Stimulated activated CD4-positive, alpha-beta T cell treated with anti-CD3 and anti-CD28 coated beads, TNF-alpha, amount 100 ng/mL, for 48 hours (primary cell): ENCODE results near the gene COL3A1.

Source experiments
- DNase-seq, 3 donors: peaks; one replicate each; pipeline ENCODE4 v3.0.0-alpha.2; 2020; ENCODE audit warnings: low read depth in 3 of 3

The COL3A1 gene

DNA sequence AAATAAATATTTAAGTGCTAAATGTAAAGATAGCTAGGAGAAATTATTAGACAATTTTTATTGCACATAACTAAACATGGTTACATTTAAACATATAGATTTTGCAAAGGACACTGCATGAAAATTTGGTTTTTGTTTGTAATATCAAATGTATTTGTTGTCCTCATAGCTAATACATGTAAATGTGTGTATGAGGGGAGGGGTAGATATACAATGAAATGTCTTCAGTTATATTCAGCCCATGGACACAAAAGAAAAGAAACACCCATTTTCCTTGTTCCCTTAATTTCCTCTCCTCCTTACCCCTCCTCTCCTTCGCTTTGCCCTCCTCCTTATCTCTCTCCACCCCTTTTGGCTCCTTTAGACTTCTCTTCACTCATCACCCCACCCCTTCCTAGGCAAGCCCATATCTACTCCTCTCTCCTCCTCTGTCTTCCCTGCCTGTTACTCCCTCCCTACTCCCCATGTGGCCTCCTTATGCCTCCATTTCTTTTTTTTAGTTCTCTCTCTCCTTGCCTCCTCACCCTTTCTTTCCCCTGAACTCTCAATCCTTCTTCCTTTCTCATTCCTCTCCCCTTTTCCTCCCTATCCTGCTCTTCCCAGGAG is 1.4 kb downstream of the COL3A1 start:
- no peak for DNase-seq

DNA sequence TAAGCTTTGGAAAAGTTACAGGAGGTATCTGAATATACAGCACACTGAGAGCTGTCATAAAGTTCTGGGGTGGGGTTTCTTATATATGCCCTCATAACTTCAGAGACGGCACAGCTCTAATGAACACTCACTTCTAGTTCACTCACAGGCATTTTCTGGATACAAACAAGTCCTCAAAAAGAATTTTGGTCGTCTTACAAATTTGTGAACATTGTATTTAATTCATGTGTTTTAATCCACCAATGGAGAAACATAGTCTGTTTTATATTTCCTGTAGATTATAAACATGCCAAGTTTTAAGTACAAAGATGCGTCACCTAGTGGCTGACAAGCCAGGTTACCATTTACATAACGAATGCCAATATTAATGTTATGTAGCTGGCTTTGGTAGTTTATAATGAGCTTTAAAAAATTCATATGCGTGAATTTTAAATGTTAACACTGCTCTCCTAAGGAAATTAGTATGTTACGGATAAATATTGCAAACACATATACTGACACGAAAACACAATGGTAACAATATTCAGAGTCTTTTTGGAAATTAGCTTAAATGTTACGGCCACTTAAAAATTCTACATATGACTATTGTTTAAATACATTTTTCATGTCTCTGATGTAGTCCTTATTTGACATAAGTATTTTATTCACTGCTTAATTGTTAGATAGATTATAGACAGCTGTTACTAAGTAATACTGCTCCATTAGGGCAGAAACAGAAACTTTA is 2.5 kb downstream of the COL3A1 start:
- DNase-seq: no peak

DNA sequence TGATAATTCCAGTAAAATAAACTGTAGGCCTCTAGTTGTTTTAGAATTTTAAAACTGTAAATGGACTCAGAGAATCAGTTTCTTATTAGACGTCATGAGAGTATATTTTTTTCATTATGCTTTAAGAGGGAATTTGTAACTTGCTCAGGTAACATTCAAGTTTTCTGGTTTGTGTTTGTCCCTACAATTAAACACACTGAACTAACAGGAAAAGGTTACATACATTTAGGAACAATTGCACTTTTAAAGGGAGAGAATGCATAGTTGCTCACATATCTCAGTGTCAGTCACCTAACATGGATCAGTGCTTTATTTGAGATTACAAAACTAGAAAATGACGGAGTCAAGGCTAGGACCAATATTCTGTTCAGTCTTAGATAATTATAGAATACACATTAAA is 3.1 kb downstream of the COL3A1 start:
- no peak for DNase-seq

DNA sequence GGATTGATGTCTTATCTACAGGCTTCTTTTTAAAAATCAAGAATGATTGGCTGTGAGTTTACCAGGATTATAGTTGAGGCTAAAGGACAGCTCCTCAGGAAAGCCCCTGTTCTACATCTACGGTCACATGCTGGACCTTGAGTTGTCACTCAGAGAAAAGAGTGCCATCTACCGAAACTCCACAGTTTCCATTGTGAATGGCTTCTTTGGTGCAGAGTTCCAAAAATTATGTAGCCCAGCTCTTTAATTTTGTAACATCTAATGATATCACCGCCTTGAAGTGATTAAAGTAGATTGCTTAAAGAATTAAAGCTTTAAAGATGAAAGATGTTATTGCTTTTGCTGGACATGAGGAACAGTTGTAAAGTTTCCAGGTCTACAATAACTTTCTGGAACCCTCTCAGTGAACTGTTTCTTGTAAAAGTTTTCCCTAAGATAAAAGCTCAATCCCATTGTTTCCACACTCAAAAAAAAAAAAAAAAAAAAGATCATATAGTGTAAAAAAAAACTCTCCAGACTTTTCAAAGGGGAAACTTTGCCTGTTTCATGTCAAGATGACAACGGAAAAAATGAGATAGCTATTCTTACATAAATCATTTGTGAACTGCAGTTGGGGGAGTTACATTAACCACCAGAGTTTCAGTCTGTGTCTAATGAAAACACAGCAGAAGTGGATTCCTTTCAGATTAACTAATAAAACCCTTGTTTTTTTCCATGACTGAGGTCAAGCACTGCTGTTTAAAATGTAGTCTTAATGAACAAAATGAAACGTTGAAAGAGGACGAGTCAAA is 4.3 kb downstream of the COL3A1 start:
- no peak for DNase-seq

DNA sequence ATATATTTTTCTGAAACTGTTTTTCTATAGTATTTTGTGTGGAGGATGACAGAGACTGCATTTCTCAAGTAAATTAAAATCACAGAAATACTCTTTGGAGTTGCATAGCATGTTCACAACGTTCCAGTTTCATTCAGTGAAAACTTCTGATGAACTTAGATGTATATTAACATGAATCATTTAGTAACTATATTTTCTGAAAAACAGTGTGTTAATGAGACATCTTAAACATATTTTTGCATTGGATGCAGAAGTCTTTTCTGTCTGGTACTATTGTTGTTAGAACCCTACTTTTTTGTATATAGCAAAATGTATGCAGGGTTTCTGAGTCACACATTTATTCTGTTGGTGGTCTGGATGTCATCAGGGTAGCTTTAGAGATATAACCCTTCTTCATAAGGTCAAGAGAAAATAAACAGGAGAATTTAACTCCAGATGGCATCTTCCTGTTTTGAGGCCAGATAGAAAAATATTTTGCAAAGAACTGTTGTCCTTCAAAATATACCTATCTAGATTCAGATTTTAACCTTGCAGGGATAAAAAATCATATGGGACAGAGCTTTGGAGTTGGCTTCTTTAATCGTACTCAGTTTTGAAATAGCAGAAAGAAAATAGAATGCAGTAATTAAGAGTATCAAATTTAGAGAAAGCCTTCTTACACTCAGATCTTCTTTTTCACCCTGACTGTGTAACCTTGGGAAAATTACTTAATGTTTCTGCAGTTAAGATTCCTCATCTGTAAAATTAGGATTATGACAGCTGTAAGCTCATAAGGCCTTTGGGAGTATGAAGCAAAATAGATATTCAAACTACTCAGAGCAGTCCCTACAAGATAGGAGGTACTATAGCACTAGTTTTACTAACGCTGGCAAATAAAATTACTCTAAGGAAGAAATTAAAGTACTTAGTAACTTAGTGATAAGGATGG is 5.3 kb downstream of the COL3A1 start:
- no peak for DNase-seq

DNA sequence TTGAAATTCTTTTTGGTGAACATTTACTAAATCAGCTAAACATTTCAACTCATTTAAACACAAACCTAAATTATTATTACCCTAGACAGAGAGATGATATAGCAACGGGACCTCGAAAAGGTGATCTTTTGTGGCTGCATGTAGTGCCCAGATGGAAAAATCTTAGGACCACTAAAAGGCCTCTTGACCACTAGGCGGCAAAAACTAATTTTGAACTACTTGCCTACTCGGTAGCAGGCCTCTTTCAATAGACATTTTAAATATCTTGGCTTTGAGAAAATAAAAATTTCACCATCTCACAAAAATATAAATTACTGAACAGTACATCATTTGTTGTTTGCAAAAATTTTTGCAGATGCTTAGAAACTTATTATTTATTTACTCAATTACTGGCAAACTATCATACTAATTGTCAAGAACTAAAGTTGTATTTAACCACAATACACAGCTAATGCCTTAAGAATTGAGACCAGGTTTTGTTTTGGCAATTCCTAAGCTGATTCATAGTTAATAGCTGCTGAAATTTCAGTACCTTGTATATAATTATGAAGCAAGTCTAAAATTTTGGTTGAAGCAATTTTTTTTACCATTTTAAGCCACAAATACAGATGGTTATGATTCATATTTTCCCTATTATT is 9.4 kb downstream of the COL3A1 start:
- DNase-seq: no peak

DNA sequence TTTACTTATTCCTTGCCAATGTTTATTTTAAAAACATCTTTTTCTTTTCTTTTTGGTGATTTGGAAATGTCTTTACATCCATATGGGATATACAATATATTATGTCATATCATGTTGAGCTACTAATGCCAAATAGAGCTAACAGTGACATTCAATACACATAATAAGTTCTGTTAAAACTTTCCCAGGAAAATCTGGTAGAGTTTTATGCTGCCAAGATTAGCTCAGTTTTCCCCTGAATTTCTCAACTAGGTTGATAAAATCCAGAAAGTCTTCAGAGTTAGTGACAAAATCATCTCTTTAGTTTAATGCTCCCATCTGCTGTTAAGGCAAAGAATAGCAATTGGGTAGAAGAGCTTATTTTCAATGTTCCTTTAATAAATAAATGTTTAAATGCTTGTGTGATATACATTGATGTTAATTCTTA is 9.9 kb downstream of the COL3A1 start:
- no peak for DNase-seq

DNA sequence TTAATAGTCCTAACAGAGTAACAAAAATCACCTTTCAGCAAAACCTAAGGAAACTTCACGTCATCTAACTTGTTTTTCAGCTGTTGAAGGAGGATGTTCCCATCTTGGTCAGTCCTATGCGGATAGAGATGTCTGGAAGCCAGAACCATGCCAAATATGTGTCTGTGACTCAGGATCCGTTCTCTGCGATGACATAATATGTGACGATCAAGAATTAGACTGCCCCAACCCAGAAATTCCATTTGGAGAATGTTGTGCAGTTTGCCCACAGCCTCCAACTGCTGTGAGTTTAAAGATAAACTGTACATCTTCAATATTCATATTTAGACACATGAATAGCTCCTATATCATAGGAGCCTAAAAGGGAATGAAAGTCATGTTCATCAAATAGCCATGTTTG is 10.5 kb downstream of the COL3A1 start:
- no peak for DNase-seq

DNA sequence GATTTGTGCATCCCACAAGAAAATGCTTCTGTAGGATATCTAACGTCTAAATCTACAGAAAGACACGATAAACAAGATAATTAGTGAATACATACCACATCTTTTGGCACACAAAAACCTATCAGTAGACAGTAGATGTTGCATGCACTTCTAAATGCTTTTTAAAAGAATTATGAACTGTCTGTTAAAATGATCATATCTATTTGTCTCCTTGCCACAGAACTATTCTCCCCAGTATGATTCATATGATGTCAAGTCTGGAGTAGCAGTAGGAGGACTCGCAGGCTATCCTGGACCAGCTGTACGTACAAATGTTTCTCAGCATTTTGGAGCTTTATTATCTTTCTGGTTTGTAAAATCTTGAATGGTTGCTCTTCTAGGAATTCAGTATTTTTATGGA is 12.7 kb downstream of the COL3A1 start:
- no peak for DNase-seq

DNA sequence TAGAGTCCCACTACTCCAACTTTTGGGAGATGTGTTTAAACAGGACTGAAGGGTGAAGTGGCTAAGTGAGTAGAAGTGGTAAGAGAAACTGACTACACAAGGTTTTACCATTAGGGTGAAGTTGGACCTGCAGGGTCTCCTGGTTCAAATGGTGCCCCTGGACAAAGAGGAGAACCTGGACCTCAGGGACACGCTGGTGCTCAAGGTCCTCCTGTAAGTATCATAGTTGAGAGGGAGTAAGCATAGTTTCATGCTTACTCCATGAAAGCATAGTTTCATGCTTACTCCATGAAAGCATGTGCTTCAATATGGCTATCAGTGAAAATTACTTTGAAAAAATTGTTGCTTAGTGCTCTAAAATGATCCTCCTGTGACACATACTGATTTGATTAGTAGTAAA is 19.1 kb downstream of the COL3A1 start:
- DNase-seq: no peak

DNA sequence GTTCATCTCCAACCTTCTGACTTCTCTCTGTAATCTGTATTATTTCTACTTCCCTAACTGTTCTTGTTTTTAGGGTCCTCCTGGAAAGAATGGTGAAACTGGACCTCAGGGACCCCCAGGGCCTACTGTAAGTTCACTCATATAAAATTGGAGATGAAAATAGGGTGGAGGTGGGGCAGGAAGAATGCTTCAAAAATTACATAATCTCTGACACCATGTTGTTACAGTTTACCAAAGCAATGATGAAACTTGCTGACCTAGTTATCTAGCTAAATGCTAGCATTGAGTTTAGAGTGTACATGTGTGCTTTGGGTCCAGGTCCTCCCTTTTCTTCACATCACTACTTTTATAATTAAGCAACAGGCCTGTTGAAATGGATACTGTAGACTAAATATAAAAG is 23.1 kb downstream of the COL3A1 start:
- no peak for DNase-seq

DNA sequence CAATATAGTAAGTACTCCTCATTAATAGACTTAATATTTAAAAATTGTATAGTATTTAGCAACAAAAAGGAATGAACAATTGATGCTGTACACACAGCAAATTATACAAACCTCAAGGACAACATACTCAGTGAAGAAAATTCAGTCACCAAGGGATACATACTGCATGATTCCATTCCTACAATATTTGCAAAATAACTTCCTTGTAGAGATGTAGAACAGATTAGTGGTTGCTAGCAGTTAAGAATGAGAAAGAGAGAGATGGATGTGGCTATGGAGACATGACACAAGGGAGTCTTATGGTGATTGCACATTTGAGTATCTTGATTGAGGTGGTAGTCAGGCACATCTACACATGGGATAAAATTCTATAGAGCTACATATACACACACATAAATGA is 26.0 kb downstream of the COL3A1 start:
- DNase-seq: no peak

DNA sequence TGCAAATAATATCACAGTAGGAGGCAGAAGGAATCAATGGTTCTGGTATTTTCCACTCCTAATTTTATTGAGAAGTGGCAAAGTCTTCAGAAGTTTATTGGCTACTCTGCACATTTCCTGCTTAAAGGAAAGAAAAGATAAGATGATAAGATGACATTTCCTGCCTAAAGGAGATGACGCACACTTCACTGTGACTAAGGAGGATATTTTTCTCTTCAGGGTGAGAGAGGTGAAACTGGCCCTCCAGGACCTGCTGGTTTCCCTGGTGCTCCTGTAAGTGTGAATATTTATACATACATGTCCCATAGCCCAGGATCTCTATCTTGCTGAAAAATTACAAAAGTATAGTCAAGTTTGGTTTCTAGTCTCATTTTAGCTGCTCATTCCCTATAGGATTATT is 27.9 kb downstream of the COL3A1 start:
- DNase-seq: no peak

DNA sequence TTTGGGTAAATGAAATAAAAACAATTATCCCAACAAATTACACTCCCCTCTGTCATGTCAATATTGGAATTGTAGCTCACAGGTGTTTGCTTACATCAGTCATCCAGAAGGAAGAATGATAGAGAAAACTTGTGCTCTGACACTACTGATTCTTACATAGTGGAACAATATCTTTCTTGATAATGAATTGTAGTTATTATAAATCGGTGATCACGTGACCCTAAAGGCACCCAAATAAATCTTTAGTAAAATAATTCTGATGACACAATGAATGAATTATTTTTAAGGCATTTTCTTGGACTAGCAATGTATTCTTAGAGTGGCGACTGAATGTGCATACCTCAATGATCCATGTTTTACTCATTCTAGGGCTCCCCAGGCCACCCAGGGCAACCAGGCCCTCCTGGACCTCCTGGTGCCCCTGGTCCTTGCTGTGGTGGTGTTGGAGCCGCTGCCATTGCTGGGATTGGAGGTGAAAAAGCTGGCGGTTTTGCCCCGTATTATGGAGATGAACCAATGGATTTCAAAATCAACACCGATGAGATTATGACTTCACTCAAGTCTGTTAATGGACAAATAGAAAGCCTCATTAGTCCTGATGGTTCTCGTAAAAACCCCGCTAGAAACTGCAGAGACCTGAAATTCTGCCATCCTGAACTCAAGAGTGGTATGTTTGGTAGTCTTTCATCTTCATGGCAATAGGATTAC is 34.5 kb downstream of the COL3A1 start:
- DNase-seq: no peak

DNA sequence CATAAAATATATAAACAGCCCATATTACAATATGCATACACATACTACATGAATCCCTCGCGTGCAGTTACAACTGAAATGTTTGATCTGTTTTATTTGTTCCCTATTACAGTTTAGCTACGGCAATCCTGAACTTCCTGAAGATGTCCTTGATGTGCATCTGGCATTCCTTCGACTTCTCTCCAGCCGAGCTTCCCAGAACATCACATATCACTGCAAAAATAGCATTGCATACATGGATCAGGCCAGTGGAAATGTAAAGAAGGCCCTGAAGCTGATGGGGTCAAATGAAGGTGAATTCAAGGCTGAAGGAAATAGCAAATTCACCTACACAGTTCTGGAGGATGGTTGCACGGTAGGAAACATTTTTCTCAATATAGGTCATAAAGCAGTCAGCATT is 36.4 kb downstream of the COL3A1 start:
- DNase-seq: no peak

DNA sequence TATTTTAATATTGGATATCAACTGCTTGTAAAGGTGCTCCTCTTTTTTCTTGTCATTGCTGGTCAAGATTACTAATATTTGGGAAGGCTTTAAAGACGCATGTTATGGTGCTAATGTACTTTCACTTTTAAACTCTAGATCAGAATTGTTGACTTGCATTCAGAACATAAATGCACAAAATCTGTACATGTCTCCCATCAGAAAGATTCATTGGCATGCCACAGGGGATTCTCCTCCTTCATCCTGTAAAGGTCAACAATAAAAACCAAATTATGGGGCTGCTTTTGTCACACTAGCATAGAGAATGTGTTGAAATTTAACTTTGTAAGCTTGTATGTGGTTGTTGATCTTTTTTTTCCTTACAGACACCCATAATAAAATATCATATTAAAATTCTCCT is 38.2 kb downstream of the COL3A1 start:
- DNase-seq: no peak

DNA sequence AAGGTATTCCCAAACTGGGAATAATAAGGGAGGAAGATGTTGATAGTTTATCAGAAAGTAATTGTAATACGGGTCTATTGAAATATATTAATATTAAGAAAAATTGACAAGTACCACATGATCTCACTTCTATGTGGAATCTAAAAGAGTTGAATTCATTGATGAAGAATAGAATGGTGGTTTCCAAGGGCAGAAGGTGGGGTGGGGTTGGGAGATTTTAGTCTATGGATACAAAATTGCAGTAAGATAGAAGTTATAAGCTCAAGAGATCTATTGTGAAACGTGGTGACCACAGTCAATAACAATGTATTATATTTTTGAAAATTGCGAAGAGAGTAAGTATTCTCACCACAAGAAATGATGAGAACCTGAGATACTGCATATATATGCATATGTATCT is 38.9 kb downstream of the COL3A1 start:
- no peak for DNase-seq

DNA sequence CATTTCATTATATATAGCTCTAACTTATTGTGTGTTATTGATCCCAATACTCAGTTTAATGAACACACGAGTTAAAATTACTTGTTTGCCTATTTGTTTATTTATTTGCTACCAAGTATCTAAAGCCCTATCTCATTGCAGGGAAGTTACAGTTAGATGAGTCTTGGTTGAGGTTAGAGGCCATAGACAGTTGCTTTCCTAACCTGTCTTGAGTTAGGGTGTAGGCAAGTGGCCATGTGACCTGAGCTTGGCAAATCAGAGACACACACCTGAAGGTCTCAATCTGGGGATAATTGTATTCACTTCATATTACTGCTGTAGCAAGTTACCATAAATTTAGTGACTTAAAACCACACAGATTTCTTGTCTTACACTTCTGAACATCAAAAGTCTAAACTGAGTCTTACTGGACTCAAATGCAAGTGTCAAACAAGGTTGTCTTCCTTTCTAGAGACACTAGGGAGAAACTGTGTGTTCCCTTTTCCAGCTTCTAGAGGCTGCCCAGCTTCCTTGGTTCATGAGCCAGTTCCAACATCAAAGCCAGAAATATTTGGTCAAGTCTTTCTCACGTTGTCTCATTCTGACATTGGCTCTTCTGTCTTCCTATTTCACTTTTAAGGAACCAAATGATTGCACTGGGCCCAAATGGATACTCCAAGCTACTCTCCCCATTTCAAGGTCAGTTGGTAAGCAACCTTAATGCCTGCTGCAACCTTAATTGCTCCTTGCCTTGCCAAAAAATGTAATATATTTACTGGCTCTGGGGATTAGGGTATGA is 39.7 kb downstream of the COL3A1 start:
- DNase-seq: no peak

DNA sequence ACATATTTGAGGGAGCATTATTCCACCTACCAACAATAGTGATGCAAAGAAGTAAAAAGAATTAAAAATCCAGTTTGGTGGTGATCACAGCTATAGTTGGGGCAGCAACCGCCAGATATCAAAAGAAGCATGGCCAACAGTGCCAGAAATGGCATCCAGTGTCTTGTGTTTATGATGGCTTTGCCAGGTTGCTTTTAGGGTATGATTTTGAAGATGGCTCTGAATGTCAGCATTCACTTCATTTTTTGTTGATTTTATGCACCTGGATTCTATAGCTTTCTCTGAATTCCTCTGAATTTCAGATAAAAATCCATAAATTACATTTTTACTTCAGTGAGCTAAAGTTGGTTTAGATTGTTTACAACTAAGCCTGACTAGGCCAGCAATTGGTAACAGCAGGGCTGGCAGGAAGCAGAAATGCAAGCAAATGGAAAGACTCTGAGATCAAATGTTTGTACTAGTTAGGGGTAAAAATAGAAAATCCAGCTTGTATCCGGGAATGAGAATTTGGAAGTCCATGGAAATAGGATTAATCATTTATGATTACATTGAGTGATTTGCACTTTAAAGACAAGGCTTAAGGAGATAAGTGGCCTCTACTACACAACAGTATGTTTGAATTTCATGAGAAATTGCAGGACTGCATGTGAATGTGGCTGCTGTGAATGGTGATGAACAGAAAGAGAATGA is 40.4 kb downstream of the COL3A1 start:
- no peak for DNase-seq
